Kidney epithelial cell (primary cell): ENCODE measurements around the gene C3orf70. TPM values are rescaled to one million over a fixed set of nuclear protein-coding genes. Genes with fewer than 3 reads are reported as not detected.

Experiments
- DNase-seq: peaks from one replicate; pipeline ENCODE4 v3.0.0-alpha.2; 2010; ENCODE audit warnings: low read depth
- H3K27me3 ChIP-seq: 2 replicates; pipeline ENCODE4 v1.6.0; 2011; ENCODE audit warnings: low read length; ENCODE audit not compliant: control insufficient read depth, insufficient read depth
- H3K36me3 ChIP-seq: 2 replicates; pipeline ENCODE4 v1.5.1; 2011; ENCODE audit warnings: low read length; ENCODE audit not compliant: control insufficient read depth, insufficient read depth
- H3K4me3 ChIP-seq: 2 replicates; pipeline ENCODE4 v1.5.1; 2011; ENCODE audit warnings: low read depth, mild to moderate bottlenecking, control low read depth, low read length
- CTCF ChIP-seq: IDR thresholded peaks from 2 replicates; pipeline ENCODE4 v1.5.1; 2011; ENCODE audit warnings: mild to moderate bottlenecking, moderate library complexity, low read length, control low read depth, inconsistent platforms; ENCODE audit not compliant: insufficient read depth, poor library complexity, severe bottlenecking
- total RNA-seq: library from RNA; depleted of rRNA; stranded (reverse); fragments of >200 nt; gene quantifications from 2 replicates; pipeline ENCODE4 v1.2.3, GENCODE V29; 2015

Gene C3orf70
- total RNA-seq, 1 donor from 2014 or later: 0.50 TPM

GRCh38 chr3:185079625-185080024 is 73.2 kb downstream of the C3orf70 start:
- no peaks in the 10 kb centered on the region for H3K36me3 ChIP-seq
- TF ChIP-seq CTCF: no peak
- no peak overlapping the region for H3K4me3 ChIP-seq
- DNase-seq: no peak
- H3K27me3 ChIP-seq: no peaks in the 10 kb centered on the region

GRCh38 chr3:185076219-185076618 is 76.6 kb downstream of the C3orf70 start:
- Histone ChIP-seq H3K27me3 (no peaks in the 10 kb centered on the region), H3K4me3 (no peak overlapping the region), H3K36me3 (no peaks in the 10 kb centered on the region)
- TF ChIP-seq CTCF: no peak
- no peak for DNase-seq

- Histone ChIP-seq H3K36me3 (no peaks in the 10 kb centered on the region), H3K4me3 (no peak overlapping the region), H3K27me3 (no peaks in the 10 kb centered on the region)
- no peak for TF ChIP-seq CTCF
- DNase-seq: no peak
Observed at GRCh38 chr3:185075547-185075946, 77.3 kb downstream of the C3orf70 start.

- no peak for TF ChIP-seq CTCF
- no peaks in the 10 kb centered on the region for H3K27me3 ChIP-seq
- no peak for DNase-seq
Observed at GRCh38 chr3:185071287-185071800, 81.5 kb downstream of the C3orf70 start.

GRCh38 chr3:185070491-185071286 is 82.2 kb downstream of the C3orf70 start:
- peak; percentile 20 for TF ChIP-seq CTCF
- DNase-seq: no peak

More at GRCh38 chr3:185071287-185071800, 81.5 kb downstream of the C3orf70 start:
- Histone ChIP-seq H3K36me3 (no peaks in the 10 kb centered on the region), H3K4me3 (no peak overlapping the region)

More at GRCh38 chr3:185070491-185071286, 82.2 kb downstream of the C3orf70 start:
- Histone ChIP-seq H3K27me3 (no peaks in the 10 kb centered on the region), H3K36me3 (no peaks in the 10 kb centered on the region), H3K4me3 (no peak overlapping the region)
